ENCODE results near the gene SLC26A1.

The SLC26A1 gene

GRCh38 chr4:1011666-1012033 is 18.4 kb upstream of the SLC26A1 start:
- Mint-ChIP-seq H3K4me3 (no peak overlapping the region), H3K27me3 (peaks cover 26% of the 10 kb centered on the region), H3K4me1 (peaks cover 9% of the 10 kb centered on the region), H3K36me3 (ENCODE audit: low read depth) (no peaks in the 10 kb centered on the region), H3K27ac (no peak overlapping the region), H3K9me3 (no peaks in the 10 kb centered on the region)
- DNase-seq (no peak), ATAC-seq (no peak)

GRCh38 chr4:1011022-1011665 is 17.9 kb upstream of the SLC26A1 start, which contains the start of gene FGFRL1:
Gene FGFRL1, plus strand, starts transcription at chr4:1011626. Its CDS starts 860 bp downstream, at chr4:1012486.
- Mint-ChIP-seq H3K27me3 (peaks cover 30% of the 10 kb centered on the region), H3K4me3 (peak within 1 kb of the TSS; percentile 71), H3K9me3 (no peaks in the 10 kb centered on the region), H3K27ac (peak within 1 kb of the TSS; percentile 66), H3K4me1 (peaks cover 9% of the 10 kb centered on the region), H3K36me3 (ENCODE audit: low read depth) (no peaks in the 10 kb centered on the region)
- ATAC-seq: peak; percentile 47
- peak; percentile 96 for DNase-seq

GRCh38 chr4:1010395-1011021 is 17.3 kb upstream of the SLC26A1 start:
- Mint-ChIP-seq H3K9me3 (no peaks in the 10 kb centered on the region), H3K4me3 (peak overlapping the region; percentile 71), H3K27ac (peak overlapping the region; percentile 66), H3K4me1 (peaks cover 9% of the 10 kb centered on the region), H3K36me3 (ENCODE audit: low read depth) (no peaks in the 10 kb centered on the region), H3K27me3 (peaks cover 33% of the 10 kb centered on the region)
- ATAC-seq (peak; percentile 63), DNase-seq (peak; percentile 73)

DNA sequence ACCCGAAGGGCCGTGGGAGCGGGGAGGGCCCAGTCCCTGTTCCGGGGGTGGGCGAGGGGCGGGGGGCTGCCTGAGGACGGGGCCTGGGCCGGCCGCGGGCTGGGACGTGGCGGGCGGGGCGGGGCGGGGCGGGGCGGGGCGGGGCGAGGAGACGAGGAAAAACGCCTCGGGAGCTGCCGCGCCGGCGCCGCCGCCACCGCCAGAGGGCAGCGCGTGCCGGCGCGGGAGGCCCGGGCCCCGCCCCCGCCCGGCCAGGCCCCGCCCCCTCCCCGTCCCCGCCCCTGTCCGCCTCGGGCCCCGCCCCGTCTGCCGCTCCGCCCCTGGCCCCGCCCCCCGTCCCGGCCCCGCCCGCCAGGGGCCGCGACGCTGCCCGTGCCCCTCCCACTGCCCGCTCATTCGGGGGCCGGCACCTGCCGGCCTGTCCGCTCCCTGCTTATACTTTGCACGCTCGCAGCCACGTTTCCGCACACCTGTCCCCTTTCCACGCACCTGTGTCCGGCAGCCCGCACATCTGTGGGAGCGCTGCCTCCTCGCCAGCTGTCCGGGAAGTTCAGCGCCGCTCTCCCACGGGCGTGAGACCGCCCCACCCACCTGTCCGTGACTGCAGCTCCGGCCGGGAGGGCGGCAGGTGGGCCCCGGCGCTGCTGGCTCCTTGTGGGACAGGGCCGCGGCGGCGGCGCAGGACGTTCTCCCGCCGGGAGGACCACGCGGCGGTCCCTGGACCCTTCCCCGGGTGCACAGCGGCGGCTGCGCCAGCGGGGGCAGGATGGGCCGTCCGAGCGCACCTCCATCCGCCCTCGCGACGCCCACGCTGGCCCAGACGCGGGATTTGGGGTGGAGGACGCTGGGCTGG is 16.6 kb upstream of the SLC26A1 start:
- peak overlapping the region; percentile 61 for H3K4me3 Mint-ChIP-seq
- H3K36me3 Mint-ChIP-seq (ENCODE audit: low read depth): no peaks in the 10 kb centered on the region
- peaks cover 9% of the 10 kb centered on the region for H3K4me1 Mint-ChIP-seq
- no peaks in the 10 kb centered on the region for H3K9me3 Mint-ChIP-seq
- DNase-seq (peak; percentile 77), ATAC-seq (peak; percentile 29)
- no peak overlapping the region for H3K27ac Mint-ChIP-seq
- H3K27me3 Mint-ChIP-seq: peaks cover 36% of the 10 kb centered on the region

DNA sequence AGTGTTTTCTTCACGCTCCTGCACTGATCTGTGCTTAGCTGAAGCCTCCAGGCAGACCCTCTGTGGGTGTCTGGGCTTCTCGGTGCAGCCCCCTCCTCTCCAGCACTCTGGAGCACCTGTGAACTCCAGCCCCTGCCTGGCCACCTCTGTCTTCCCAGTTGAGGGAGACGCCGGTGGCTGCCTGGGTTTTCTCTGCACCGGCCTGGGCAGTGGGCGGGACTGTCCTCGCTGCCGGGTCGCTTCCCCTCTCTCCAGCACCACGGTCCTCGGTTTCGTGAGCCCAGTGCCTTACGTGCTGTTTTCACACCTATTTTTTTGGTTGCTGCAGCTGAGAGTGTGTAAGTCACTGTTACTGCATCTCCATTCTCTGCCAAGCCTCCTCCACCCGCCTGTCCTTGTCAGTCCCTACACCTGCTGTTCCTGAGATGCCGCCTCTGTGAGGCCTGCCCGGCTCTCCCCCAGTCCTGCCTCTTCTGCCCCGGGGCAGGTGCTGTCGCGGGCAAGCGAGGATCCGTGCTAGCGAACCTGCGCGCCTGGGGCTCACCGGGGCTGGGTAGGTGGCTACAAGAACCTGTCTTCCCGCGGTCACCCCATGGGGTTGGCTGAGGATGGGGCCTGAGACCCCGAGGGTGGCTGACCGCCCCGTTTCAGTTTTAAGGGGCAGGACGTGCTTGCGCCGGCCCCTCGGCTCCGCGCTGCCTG is 15.8 kb upstream of the SLC26A1 start:
- Mint-ChIP-seq H3K36me3 (ENCODE audit: low read depth) (no peaks in the 10 kb centered on the region), H3K27ac (no peak overlapping the region), H3K4me3 (peak overlapping the region; percentile 66), H3K27me3 (peaks cover 40% of the 10 kb centered on the region), H3K9me3 (no peaks in the 10 kb centered on the region), H3K4me1 (peaks cover 9% of the 10 kb centered on the region)
- ATAC-seq (no peak), DNase-seq (peak; percentile 29)

- Mint-ChIP-seq H3K36me3 (ENCODE audit: low read depth) (no peaks in the 10 kb centered on the region), H3K4me3 (no peak overlapping the region), H3K9me3 (no peaks in the 10 kb centered on the region), H3K27ac (no peak overlapping the region), H3K4me1 (peaks cover 9% of the 10 kb centered on the region), H3K27me3 (peaks cover 49% of the 10 kb centered on the region)
- no peak for ATAC-seq
- no peak for DNase-seq
Observed at GRCh38 chr4:1006856-1007255, 13.7 kb upstream of the SLC26A1 start.

- Mint-ChIP-seq H3K27me3 (peaks cover 53% of the 10 kb centered on the region), H3K4me3 (no peak overlapping the region), H3K4me1 (peaks cover 4% of the 10 kb centered on the region), H3K9me3 (no peaks in the 10 kb centered on the region), H3K36me3 (ENCODE audit: low read depth) (no peaks in the 10 kb centered on the region), H3K27ac (no peak overlapping the region)
- no peak for DNase-seq
- ATAC-seq: no peak
Observed at GRCh38 chr4:1004557-1005485, 11.6 kb upstream of the SLC26A1 start.

- no peak for ATAC-seq
- Mint-ChIP-seq H3K9me3 (no peaks in the 10 kb centered on the region), H3K4me1 (peaks cover 3% of the 10 kb centered on the region), H3K36me3 (ENCODE audit: low read depth) (no peaks in the 10 kb centered on the region), H3K27ac (no peak overlapping the region), H3K27me3 (peaks cover 56% of the 10 kb centered on the region), H3K4me3 (no peak overlapping the region)
- DNase-seq: no peak
Observed at GRCh38 chr4:1004071-1004418, 10.8 kb upstream of the SLC26A1 start.

DNA sequence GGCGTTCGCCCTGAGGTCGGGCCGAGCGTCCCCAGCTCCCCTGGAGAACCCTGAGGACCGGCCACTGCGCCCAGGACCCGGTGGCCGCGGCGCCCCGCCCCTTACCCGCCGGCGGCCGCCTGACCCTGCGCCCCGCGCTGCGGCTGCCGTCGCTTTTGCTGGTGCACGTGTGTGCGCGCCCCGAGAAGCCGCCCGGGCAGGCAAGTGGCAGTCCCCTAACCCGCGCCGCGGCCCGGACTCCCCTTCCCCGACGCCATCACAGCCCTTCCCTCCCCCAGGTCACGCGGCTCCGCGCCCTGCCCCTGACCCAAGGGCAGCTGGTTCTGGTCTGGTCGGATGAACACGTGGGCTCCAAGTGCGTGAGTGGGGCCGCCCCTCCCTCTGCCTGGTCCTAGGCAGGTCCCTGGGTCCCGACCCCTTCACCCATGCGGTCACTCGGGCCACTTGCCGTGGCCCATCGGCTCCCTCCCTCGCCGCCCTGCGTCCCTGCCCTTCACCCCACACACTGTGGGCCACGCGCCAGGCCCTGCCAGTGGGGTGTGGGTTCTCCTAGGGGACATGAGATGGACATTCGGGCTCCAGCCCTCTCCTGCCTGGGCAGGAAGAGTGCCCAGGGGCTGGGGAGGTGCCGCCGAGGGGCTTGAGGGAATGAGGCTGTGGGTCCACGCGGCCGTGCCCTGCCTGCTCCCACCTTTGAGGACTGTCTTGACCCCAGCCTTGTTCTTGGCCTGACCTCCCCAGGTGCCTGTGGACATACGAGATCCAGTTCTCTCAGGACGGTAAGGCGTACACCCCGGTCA is 10.3 kb upstream of the SLC26A1 start:
- Mint-ChIP-seq H3K4me3 (no peak overlapping the region), H3K36me3 (ENCODE audit: low read depth) (no peaks in the 10 kb centered on the region), H3K27me3 (peaks cover 53% of the 10 kb centered on the region), H3K9me3 (no peaks in the 10 kb centered on the region), H3K4me1 (peaks cover 2% of the 10 kb centered on the region), H3K27ac (no peak overlapping the region)
- ATAC-seq (no peak), DNase-seq (no peak)

- ATAC-seq (no peak), DNase-seq (no peak)
- Mint-ChIP-seq H3K27me3 (peaks cover 53% of the 10 kb centered on the region), H3K4me1 (peaks cover 2% of the 10 kb centered on the region), H3K9me3 (no peaks in the 10 kb centered on the region), H3K4me3 (no peak overlapping the region), H3K36me3 (ENCODE audit: low read depth) (no peaks in the 10 kb centered on the region), H3K27ac (no peak overlapping the region)
Observed at GRCh38 chr4:1002631-1003251, 9.5 kb upstream of the SLC26A1 start.

DNA sequence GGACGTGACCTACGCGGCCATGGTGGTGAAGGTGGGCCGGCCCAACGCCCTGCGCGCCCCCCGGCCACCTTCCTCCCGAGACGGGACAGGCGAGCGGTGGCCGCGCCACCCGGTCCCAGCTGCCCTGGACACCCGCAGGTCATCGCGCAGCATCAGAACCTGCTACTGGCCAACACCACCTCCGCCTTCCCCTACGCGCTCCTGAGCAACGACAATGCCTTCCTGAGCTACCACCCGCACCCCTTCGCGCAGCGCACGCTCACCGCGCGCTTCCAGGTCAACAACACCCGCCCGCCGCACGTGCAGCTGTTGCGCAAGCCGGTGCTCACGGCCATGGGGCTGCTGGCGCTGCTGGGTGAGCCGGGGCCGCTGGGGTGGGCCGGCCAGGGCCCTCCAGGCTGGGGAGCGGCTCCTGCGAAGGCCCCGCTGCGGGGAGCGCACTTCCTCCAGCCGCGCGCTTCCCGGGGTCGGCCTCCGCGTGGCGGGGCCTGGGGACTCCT is 9.0 kb upstream of the SLC26A1 start:
- Mint-ChIP-seq H3K27me3 (peaks cover 50% of the 10 kb centered on the region), H3K4me1 (peaks cover 2% of the 10 kb centered on the region), H3K9me3 (no peaks in the 10 kb centered on the region), H3K36me3 (ENCODE audit: low read depth) (no peaks in the 10 kb centered on the region), H3K4me3 (no peak overlapping the region), H3K27ac (no peak overlapping the region)
- DNase-seq (no peak), ATAC-seq (no peak)

DNA sequence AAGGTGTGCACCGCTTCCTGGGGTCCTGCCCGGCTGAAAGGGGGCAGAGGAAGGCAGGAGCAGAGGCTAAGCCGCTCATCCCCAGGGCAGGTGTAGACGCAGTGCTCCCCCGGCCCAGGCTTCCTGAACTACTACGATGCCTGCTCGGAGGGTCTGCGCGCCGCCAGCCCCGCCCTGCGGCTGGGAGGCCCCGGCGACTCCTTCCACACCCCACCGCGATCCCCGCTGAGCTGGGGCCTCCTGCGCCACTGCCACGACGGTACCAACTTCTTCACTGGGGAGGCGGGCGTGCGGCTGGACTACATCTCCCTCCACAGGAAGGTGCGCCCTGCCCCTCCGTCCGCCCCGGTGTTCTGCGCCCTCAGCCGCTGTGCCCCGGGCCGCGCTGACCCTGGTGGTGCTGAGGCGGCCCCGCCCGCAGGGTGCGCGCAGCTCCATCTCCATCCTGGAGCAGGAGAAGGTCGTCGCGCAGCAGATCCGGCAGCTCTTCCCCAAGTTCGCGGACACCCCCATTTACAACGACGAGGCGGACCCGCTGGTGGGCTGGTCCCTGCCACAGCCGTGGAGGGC is 8.4 kb upstream of the SLC26A1 start:
- peaks cover 47% of the 10 kb centered on the region for H3K27me3 Mint-ChIP-seq
- ATAC-seq (no peak), DNase-seq (no peak)
- no peak overlapping the region for H3K27ac Mint-ChIP-seq
- no peak overlapping the region for H3K4me3 Mint-ChIP-seq
- no peaks in the 10 kb centered on the region for H3K9me3 Mint-ChIP-seq
- H3K36me3 Mint-ChIP-seq (ENCODE audit: low read depth): no peaks in the 10 kb centered on the region
- H3K4me1 Mint-ChIP-seq: peaks cover 2% of the 10 kb centered on the region

All from activated naive CD8-positive, alpha-beta T cell treated with anti-CD3 and anti-CD28 coated beads, Interleukin-2, amount 50 U/mL, for 24 hours (primary cell).